Suprapubic skin (tissue), 4 donors: ENCODE measurements around the gene PSMG3. TPM values are rescaled to one million over a fixed set of nuclear protein-coding genes. Genes with fewer than 3 reads are reported as not detected.

Experiments used
- DNase-seq, 2 donors: peaks; one replicate each; pipeline ENCODE4 v3.0.0-alpha.2; 2019; ENCODE audit warnings: low spot score in 2 of 2
- H3K27ac ChIP-seq: fragments of 200-600 bp; sonication (generic); one replicate; pipeline ENCODE4 v1.5.1; 2019
- H3K27me3 ChIP-seq: fragments of 200-600 bp; sonication (generic); one replicate; pipeline ENCODE4 v1.5.1; 2019
- H3K36me3 ChIP-seq: fragments of 200-600 bp; sonication (generic); one replicate; pipeline ENCODE4 v1.5.1; 2019
- H3K4me1 ChIP-seq: fragments of 200-600 bp; sonication (generic); one replicate; pipeline ENCODE4 v1.5.1; 2019
- H3K4me3 ChIP-seq: fragments of 200-600 bp; sonication (generic); one replicate; pipeline ENCODE4 v1.5.1; 2019; ENCODE audit warnings: mild to moderate bottlenecking
- H3K9me3 ChIP-seq: fragments of 200-600 bp; sonication (generic); one replicate; pipeline ENCODE4 v1.5.1; 2019
- CTCF ChIP-seq, 2 donors: fragments of 200-600 bp in 1 of 2; fragments of 450-650 bp in 1 of 2; sonication (generic) in 1 of 2; IDR thresholded peaks; one replicate each; pipeline ENCODE4 v1.5.1; 2016 to 2019; ENCODE audit warnings: antibody characterized with exemption in 2 of 2, mild to moderate bottlenecking in 1 of 2, moderate library complexity in 1 of 2
- EP300 ChIP-seq: sonication (generic); formaldehyde crosslinking; IDR thresholded peaks from one replicate; pipeline ENCODE4 v1.6.1; 2017; ENCODE audit warnings: antibody characterized with exemption
- POLR2A ChIP-seq, 2 donors: fragments of 450-650 bp; IDR thresholded peaks; one replicate each; pipeline ENCODE4 v1.6.1; 2017; ENCODE audit warnings: antibody characterized with exemption in 2 of 2, mild to moderate bottlenecking in 2 of 2, moderate library complexity in 2 of 2
- POLR2AphosphoS5 ChIP-seq, 3 donors: sonication (generic); formaldehyde crosslinking; IDR thresholded peaks; one replicate each; pipeline ENCODE4 v1.6.1; 2017; ENCODE audit warnings: antibody characterized with exemption in 3 of 3
- WGBS: methylation state at CpG from one replicate; pipeline ENCODE4 v1.1.5; 2018; 5-methylcytosine and 5-hydroxymethylcytosine counted together
- total RNA-seq, 4 donors: library from RNA; depleted of rRNA; stranded (reverse); fragments of >200 nt; gene quantifications; one replicate each; pipeline ENCODE4 v1.1.0, GENCODE V29; 2016

The PSMG3 gene
- total RNA-seq, 4 donors from 2014 or later: 35.7 to 79.0 (median 62.0) TPM

- Histone ChIP-seq H3K27ac (no peak overlapping the region), H3K4me3 (no peak overlapping the region), H3K27me3 (no peaks in the 10 kb centered on the region), H3K36me3 (peaks cover 6% of the 10 kb centered on the region), H3K4me1 (peaks cover 62% of the 10 kb centered on the region), H3K9me3 (no peaks in the 10 kb centered on the region)
- DNase-seq: no peak
- no peak for TF ChIP-seq EP300
- no peak for TF ChIP-seq POLR2A (IDR thresholded peaks at IDR 0.05)
- no peak for TF ChIP-seq CTCF (IDR thresholded peaks at IDR 0.05)
- no peak for TF ChIP-seq POLR2AphosphoS5 (IDR thresholded peaks at IDR 0.05)
- 74% methylated on average over 15 of the region's 18 CpGs for WGBS
Measured at GRCh38 chr7:1562597-1563051, 7.2 kb downstream of the PSMG3 start.

GRCh38 chr7:1562116-1562515 is 7.7 kb downstream of the PSMG3 start:
- 69% methylated on average over 16 of the region's 16 CpGs for WGBS
- no peak overlapping the region for H3K4me3 ChIP-seq
- H3K36me3 ChIP-seq: peaks cover 6% of the 10 kb centered on the region
- H3K27ac ChIP-seq: no peak overlapping the region
- H3K4me1 ChIP-seq: peaks cover 57% of the 10 kb centered on the region
- H3K27me3 ChIP-seq: no peaks in the 10 kb centered on the region
- TF ChIP-seq POLR2AphosphoS5 (IDR thresholded peaks at IDR 0.05) (no peak), POLR2A (IDR thresholded peaks at IDR 0.05) (no peak), EP300 (no peak), CTCF (IDR thresholded peaks at IDR 0.05) (no peak)
- no peaks in the 10 kb centered on the region for H3K9me3 ChIP-seq
- DNase-seq: no peak

- peaks cover 53% of the 10 kb centered on the region for H3K4me1 ChIP-seq
- no peak overlapping the region for H3K27ac ChIP-seq
- WGBS: 81% methylated on average over 13 of the region's 34 CpGs
- H3K27me3 ChIP-seq: no peaks in the 10 kb centered on the region
- H3K4me3 ChIP-seq: no peak overlapping the region
- peaks cover 3% of the 10 kb centered on the region for H3K36me3 ChIP-seq
- DNase-seq: peak in 1 of 2 donors; percentile 65
- no peaks in the 10 kb centered on the region for H3K9me3 ChIP-seq
- no peak for TF ChIP-seq EP300
- TF ChIP-seq CTCF (IDR thresholded peaks at IDR 0.05): no peak
- TF ChIP-seq POLR2AphosphoS5 (IDR thresholded peaks at IDR 0.05): no peak
- no peak for TF ChIP-seq POLR2A (IDR thresholded peaks at IDR 0.05)
Measured at GRCh38 chr7:1561036-1561940, 8.5 kb downstream of the PSMG3 start.

- TF ChIP-seq EP300 (no peak), CTCF (IDR thresholded peaks at IDR 0.05) (no peak), POLR2A (IDR thresholded peaks at IDR 0.05) (no peak), POLR2AphosphoS5 (IDR thresholded peaks at IDR 0.05) (no peak)
- Histone ChIP-seq H3K36me3 (no peaks in the 10 kb centered on the region), H3K4me3 (peak overlapping the region; percentile 21), H3K9me3 (no peaks in the 10 kb centered on the region), H3K4me1 (peaks cover 57% of the 10 kb centered on the region), H3K27ac (peak overlapping the region; percentile 76), H3K27me3 (no peaks in the 10 kb centered on the region)
- 58% methylated on average over 7 of the region's 13 CpGs for WGBS
- peak in 1 of 2 donors; percentile 61 for DNase-seq
Measured at GRCh38 chr7:1560620-1561031, 9.2 kb downstream of the PSMG3 start.
